HepG2 (cell line): Measurements from ENCODE around the gene DENND2A. TPM values are rescaled to one million over a fixed set of nuclear protein-coding genes. Genes with fewer than 3 reads are reported as not detected.

Source experiments
- ATAC-seq: fragments of 200-7000 bp; cut with Tn5 transposase; 3 replicates; pipeline ENCODE4 v1.9.1; 2020; ENCODE audit warnings: mild to moderate bottlenecking, moderate library complexity
- BruUV-seq: library from RNA; stranded (reverse); fragments of 400-500 nt; replicated peaks from 2 replicates; lab custom pipeline; 2021; lab: Mats Ljungman, UMichigan
- CTCF ChIA-PET: fragments of 300-600 bp; formaldehyde crosslinking; extraction: SDS; loops from one replicate; lab custom pipeline; 2021; ENCODE audit warnings: low total read pairs, inconsistent platforms, low intra/inter-chr PET ratio; lab: Yijun Ruan, JAX
- POLR2A ChIA-PET: fragments of 350-600 bp; sonication (Branson Sonifier 250); formaldehyde crosslinking; loops from one replicate; lab custom pipeline; 2020; ENCODE audit warnings: antibody characterized with exemption, inconsistent platforms; lab: Yijun Ruan, JAX
- DNase-seq: peaks from one replicate; pipeline ENCODE4 v3.0.0-alpha.2; 2015; ENCODE audit warnings: low spot score
- FAIRE-seq: peaks from 3 replicates; lab custom pipeline; 2011; peaks lifted over from hg19 to GRCh38; lab: Jason Lieb, UNC
- H2AFZ ChIP-seq: one replicate; pipeline ENCODE4 v1.6.1; 2011; ENCODE audit warnings: low read length, inconsistent platforms
- H3K27ac ChIP-seq: fragments of 300-600 bp; 3 replicates; pipeline ENCODE4 v1.8.0; 2011; ENCODE audit warnings: mixed run types, mild to moderate bottlenecking, mixed read lengths, low read length, inconsistent platforms; ENCODE audit not compliant: insufficient read depth; ENCODE audit errors: extremely low read length
- H3K27me3 ChIP-seq, 2 experiments: fragments of 200-600 bp in 1 of 2; 2 replicates in 1 of 2; 3 replicates in 1 of 2; pipeline versions ENCODE4 v1.6.0 to v1.8.0; 2011; ENCODE audit warnings: low read length in 2 of 2, mild to moderate bottlenecking in 2 of 2, moderate library complexity in 2 of 2, inconsistent platforms in 1 of 2; ENCODE audit not compliant: insufficient read depth in 2 of 2, control insufficient read depth in 1 of 2
- H3K36me3 ChIP-seq, 2 experiments: fragments of 200-600 bp in 1 of 2; replicated peaks in 1 of 2; 2 replicates in 1 of 2; 3 replicates in 1 of 2; pipeline versions ENCODE4 v1.5.1 to v1.8.0; 2011; ENCODE audit warnings: low read length in 2 of 2, inconsistent platforms in 1 of 2; ENCODE audit not compliant: insufficient read depth in 2 of 2, control insufficient read depth in 1 of 2
- H3K4me1 ChIP-seq: 2 replicates; pipeline ENCODE4 v1.5.1; 2012; ENCODE audit warnings: low read length, inconsistent platforms; ENCODE audit not compliant: insufficient read depth
- H3K4me2 ChIP-seq: 2 replicates; pipeline ENCODE4 v1.6.0; 2011; ENCODE audit warnings: low read depth, low read length, inconsistent platforms
- H3K4me3 ChIP-seq, 3 experiments: fragments of 200-600 bp in 1 of 3; sonication (generic), shearing (Covaris generic) in 1 of 3; replicated peaks in 1 of 3; 2 replicates each; pipeline ENCODE4 v1.5.1; 2011 to 2016; ENCODE audit warnings: low read length in 3 of 3, inconsistent platforms in 2 of 3, low read depth in 2 of 3, mild to moderate bottlenecking in 2 of 3, control low read depth in 1 of 3, mixed read lengths in 1 of 3; ENCODE audit not compliant: insufficient read depth in 1 of 3
- H3K79me2 ChIP-seq: one replicate; pipeline ENCODE4 v1.6.1; 2011; ENCODE audit warnings: low read length, inconsistent platforms; ENCODE audit not compliant: insufficient read depth
- H3K9ac ChIP-seq: 2 replicates; pipeline ENCODE4 v1.6.0; 2011; ENCODE audit warnings: mild to moderate bottlenecking, low read depth, low read length, inconsistent platforms; ENCODE audit not compliant: insufficient read depth
- H3K9me3 ChIP-seq: 2 replicates; pipeline ENCODE4 v1.5.1; 2012; ENCODE audit warnings: mild to moderate bottlenecking, low read length
- H4K20me1 ChIP-seq: 2 replicates; pipeline ENCODE4 v1.6.0; 2011; ENCODE audit warnings: inconsistent platforms, mild to moderate bottlenecking, low read length, moderate library complexity; ENCODE audit not compliant: insufficient read depth
- BCL6 ChIP-seq: IDR thresholded peaks from 2 replicates; pipeline ENCODE4 v1.6.1; 2016; ENCODE audit warnings: missing genetic modification reagents, missing compliant biosample characterization
- KDM1A ChIP-seq: IDR thresholded peaks from 2 replicates; pipeline ENCODE4 v1.6.1; 2016; ENCODE audit warnings: missing compliant biosample characterization
- KIAA2018 ChIP-seq: sonication (generic); formaldehyde crosslinking; IDR thresholded peaks from 2 replicates; pipeline ENCODE4 v1.5.0; 2020; ENCODE audit warnings: mild to moderate bottlenecking, missing genetic modification reagents, borderline replicate concordance
- NFIC ChIP-seq: IDR thresholded peaks from 2 replicates; pipeline ENCODE4 v1.6.1; 2012; ENCODE audit warnings: mild to moderate bottlenecking, low read length, inconsistent platforms
- NR2C2 ChIP-seq: sonication (generic); formaldehyde crosslinking; IDR thresholded peaks from 2 replicates; pipeline ENCODE4 v1.4.0; 2020; ENCODE audit warnings: missing genetic modification reagents, mild to moderate bottlenecking, moderate library complexity, borderline replicate concordance
- REST ChIP-seq, 2 experiments: IDR thresholded peaks; 2 replicates each; pipeline ENCODE4 v1.6.1; 2011 to 2012; ENCODE audit warnings: low read length in 2 of 2, borderline replicate concordance in 1 of 2, low read depth in 1 of 2, mild to moderate bottlenecking in 1 of 2, moderate library complexity in 1 of 2
- SKI ChIP-seq: fragments of 450-650 bp; IDR thresholded peaks from one replicate; pipeline ENCODE4 v1.6.1; 2018; ENCODE audit warnings: mild to moderate bottlenecking; ENCODE audit not compliant: partially characterized antibody
- SNAPC2 ChIP-seq: sonication (generic); formaldehyde crosslinking; IDR thresholded peaks from 2 replicates; pipeline ENCODE4 v1.8.1; 2022; ENCODE audit warnings: mild to moderate bottlenecking, missing genetic modification reagents
- ZNF703 ChIP-seq: sonication (generic); formaldehyde crosslinking; IDR thresholded peaks from 2 replicates; pipeline ENCODE4 v1.5.1; 2020; ENCODE audit warnings: missing genetic modification reagents, mild to moderate bottlenecking, moderate library complexity, borderline replicate concordance
- ZSCAN30 ChIP-seq: sonication (generic); formaldehyde crosslinking; IDR thresholded peaks from 2 replicates; pipeline ENCODE4 v1.5.0; 2020; ENCODE audit warnings: mild to moderate bottlenecking, missing genetic modification reagents
- ZZZ3 ChIP-seq: sonication (generic); formaldehyde crosslinking; IDR thresholded peaks from 2 replicates; pipeline ENCODE4 v1.4.0; 2020; ENCODE audit warnings: missing genetic modification reagents, mild to moderate bottlenecking, borderline replicate concordance
- WGBS: methylation state at CpG from one replicate; pipeline ENCODE4 v1.1.6; 2017; ENCODE audit warnings: low lambda C conversion rate; 5-methylcytosine and 5-hydroxymethylcytosine counted together
- in situ Hi-C: cut with HindIII; loops from 2 replicates; pipeline ENCODE4 v1.10.0; 2017; ENCODE audit warnings: low pct_unique_long_range_greater_than_20kb; ENCODE audit not compliant: extremely low pct_ligation_motif_present
- intact Hi-C: fragments of 100-400 bp; cut with micrococcal nuclease; formaldehyde crosslinking; loops from one replicate; pipeline ENCODE4 v1.10.0; 2022; ENCODE audit not compliant: unreplicated experiment
- polyA plus RNA-seq, 8 experiments: library from polyadenylated mRNA; depleted of rRNA in 3 of 8; stranded (reverse) in 7 of 8; unstranded in 1 of 8; fragments of >200 nt; fragmentation: Illumina TruSeq in 4 of 8; extraction: Trizol in 4 of 8; gene quantifications; 2 replicates each; pipeline versions ENCODE4 v1.2.1 to v1.2.3, GENCODE V29; 2011 to 2016; ENCODE audit warnings: low read depth in 4 of 8, missing spikeins in 1 of 8, mixed read lengths in 1 of 8; ENCODE audit not compliant: insufficient read depth in 1 of 8
- total RNA-seq, 5 experiments: library from RNA; depleted of rRNA; stranded (reverse); fragments of >200 nt; fragmentation: Illumina TruSeq; extraction: Trizol; gene quantifications; 2 replicates each; pipeline ENCODE4 v1.2.3, GENCODE V29; 2016; ENCODE audit warnings: low read depth in 1 of 5

Gene DENND2A
- total and polyA plus RNA-seq, 2 of the 13 experiments (the other 11 are each of a cell fraction or from before 2014, with no cell fraction given), result not detected

- Histone ChIP-seq H3K79me2 (no peaks in the 10 kb centered on the region), H3K27ac (no peak overlapping the region), H3K36me3 (no peaks in the 10 kb centered on the region), H3K9me3 (no peaks in the 10 kb centered on the region), H2AFZ (no peak overlapping the region), H4K20me1 (no peaks in the 10 kb centered on the region), H3K27me3 (no peaks in the 10 kb centered on the region), H3K4me1 (0 out of 2 replicates have a peak, but pooled peaks cover 7% of the 10 kb centered on the region), H3K4me3 (no peak overlapping the region), H3K4me2 (no peak overlapping the region), H3K9ac (no peak overlapping the region)
- in situ Hi-C loops (no loop called here), intact Hi-C loops (no loop called here)
- ChIA-PET POLR2A (no interaction called here), CTCF (no interaction called here)
- WGBS, result 49% methylated on average over 5 of the region's 5 CpGs
- BruUV-seq, result no TSS peak
- no peak for ATAC-seq
- FAIRE-seq, result no peak
- no peak for DNase-seq
- no peak for TF ChIP-seq ZZZ3
- no peak for TF ChIP-seq SNAPC2 (CRISPR knock-in tag)
- TF ChIP-seq SKI, result no peak
- TF ChIP-seq KDM1A (CRISPR knock-in tag), result no peak
- TF ChIP-seq ZSCAN30, result no peak
- no peak for TF ChIP-seq BCL6 (CRISPR knock-in tag)
- no peak for TF ChIP-seq ZNF703
- TF ChIP-seq KIAA2018, result no peak
- TF ChIP-seq NFIC, result no peak
- TF ChIP-seq NR2C2 (CRISPR knock-in tag), result no peak
- TF ChIP-seq REST (IDR thresholded peaks at IDR 0.05; ENCODE audit: borderline replicate concordance in 1 of 2, low read depth in 1 of 2, low read length in 2 of 2), result no peak
Observed at GRCh38 chr7:140497241-140497769, 143.3 kb downstream of the DENND2A start.
